SH-SY5Y (cell line): Measurements from ENCODE around the gene KRTAP9-1.
"Not testable (repeated sequence)": the region's sequence is repeated elsewhere in the genome, so short reads cannot be mapped to it uniquely, and the experiment has no call there.

Experiments
- GATA2 ChIP-seq: IDR thresholded peaks from 2 replicates; pipeline ENCODE4 v1.6.1; 2011; ENCODE audit warnings: mild to moderate bottlenecking, low read depth, low read length
- GATA3 ChIP-seq: IDR thresholded peaks from 2 replicates; pipeline ENCODE4 v1.6.1; 2011; ENCODE audit warnings: low read depth, mild to moderate bottlenecking, low read length, moderate library complexity

- not testable (repeated sequence) for TF ChIP-seq GATA3, GATA2
These were observed 37.0 kb downstream of the KRTAP9-1 start, which contains the start of gene KRTAP9-2 for GRCh38 chr17:41226598-41227095.
